Measurements from ENCODE around the gene RAB36. TPM values are rescaled to one million over a fixed set of nuclear protein-coding genes. Genes with fewer than 3 reads are reported as not detected.

RAB36 gene
- total RNA-seq, 1 donor = 1.1 TPM

GRCh38 chr22:23197836-23198235 lies 52.6 kb downstream of the RAB36 start:
- DNase-seq (ENCODE audit: low read depth in 2 of 3, low spot score in 2 of 3) = no peak

- DNase-seq (ENCODE audit: low read depth in 2 of 3, low spot score in 2 of 3) = no peak
Measured at GRCh38 chr22:23199159-23199558, 53.9 kb downstream of the RAB36 start.

DNA sequence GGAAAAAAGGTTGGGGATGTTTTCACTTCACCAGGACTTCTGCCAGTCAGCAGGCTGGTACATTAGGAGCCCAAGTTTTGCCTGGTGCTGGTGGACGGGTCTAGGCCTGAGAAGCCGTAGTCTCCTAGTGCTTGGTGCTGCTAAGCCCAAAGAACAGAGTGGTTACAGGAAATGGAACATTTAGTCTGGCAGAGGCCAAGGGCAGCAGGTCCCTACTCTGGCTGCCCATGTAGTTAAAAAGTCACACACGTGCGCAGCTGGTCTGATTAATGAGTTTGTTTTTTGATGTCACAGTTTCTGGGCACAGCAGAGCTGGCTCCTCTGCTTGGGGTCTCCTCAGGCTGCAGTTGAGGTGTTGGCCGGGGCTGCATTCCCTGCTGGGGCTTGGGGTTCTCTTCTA lies 55.6 kb downstream of the RAB36 start:
- DNase-seq (ENCODE audit: low read depth in 2 of 3, low spot score in 2 of 3) = no peak

DNA sequence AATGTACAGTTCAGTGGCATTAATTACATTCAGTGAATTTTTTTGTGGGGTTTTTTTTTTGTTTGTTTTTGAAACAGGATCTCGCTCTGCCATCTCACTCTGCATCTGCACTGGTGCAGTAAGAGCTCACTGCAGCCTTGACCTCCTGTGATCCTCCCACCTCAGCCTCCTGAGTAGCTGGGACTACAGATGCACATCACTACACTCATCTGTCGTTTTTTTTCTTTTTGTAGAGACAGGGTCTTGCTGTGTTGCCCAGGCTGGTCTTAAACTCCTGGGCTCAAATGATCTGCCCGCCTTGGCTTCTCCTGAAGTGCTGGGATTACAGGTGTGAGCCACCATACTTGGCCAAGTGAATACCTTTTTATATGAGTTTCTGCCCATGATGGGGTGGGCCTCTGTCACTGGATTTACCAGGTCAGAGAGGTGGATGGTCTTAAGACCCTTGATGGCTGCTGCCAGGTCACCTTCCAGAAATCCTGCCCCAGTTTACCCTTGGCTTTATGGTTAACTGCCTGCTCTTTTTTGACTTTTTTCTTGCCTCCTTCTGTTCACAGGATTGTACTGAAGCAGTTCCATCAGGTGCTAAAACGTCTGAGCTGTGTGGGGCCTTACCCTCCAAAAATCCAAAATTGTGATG lies 57.7 kb downstream of the RAB36 start:
- no peak for DNase-seq (ENCODE audit: low read depth in 2 of 3, low spot score in 2 of 3)

- DNase-seq (ENCODE audit: low read depth in 2 of 3, low spot score in 2 of 3) = no peak
Measured at GRCh38 chr22:23203452-23204124, 58.3 kb downstream of the RAB36 start.

DNA sequence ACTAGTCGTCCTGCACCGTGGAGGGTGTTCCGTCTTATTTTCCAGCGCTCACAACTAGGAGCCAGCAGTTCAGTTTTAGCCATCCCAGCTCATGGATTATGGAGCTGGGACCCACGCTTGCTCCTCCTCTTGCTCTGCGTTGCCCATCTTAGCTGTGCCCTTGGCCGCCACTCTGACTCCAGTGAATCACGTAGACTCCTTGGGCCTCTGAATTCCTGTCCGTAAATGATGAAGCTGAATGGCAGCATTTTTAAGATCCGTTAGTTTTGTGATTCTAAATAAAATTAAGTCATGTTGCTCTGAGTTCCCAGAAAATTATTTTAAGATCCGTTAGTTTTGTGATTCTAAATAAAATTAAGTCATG lies 58.8 kb downstream of the RAB36 start:
- no peak for DNase-seq (ENCODE audit: low read depth in 2 of 3, low spot score in 2 of 3)

- no peak for DNase-seq (ENCODE audit: low read depth in 2 of 3, low spot score in 2 of 3)
Measured at GRCh38 chr22:23204541-23205157, 59.4 kb downstream of the RAB36 start.

GRCh38 chr22:23205339-23206049 lies 60.2 kb downstream of the RAB36 start:
- no peak for DNase-seq (ENCODE audit: low read depth in 2 of 3, low spot score in 2 of 3)

GRCh38 chr22:23206915-23207314 lies 61.6 kb downstream of the RAB36 start:
- no peak for DNase-seq (ENCODE audit: low read depth in 2 of 3, low spot score in 2 of 3)

DNA sequence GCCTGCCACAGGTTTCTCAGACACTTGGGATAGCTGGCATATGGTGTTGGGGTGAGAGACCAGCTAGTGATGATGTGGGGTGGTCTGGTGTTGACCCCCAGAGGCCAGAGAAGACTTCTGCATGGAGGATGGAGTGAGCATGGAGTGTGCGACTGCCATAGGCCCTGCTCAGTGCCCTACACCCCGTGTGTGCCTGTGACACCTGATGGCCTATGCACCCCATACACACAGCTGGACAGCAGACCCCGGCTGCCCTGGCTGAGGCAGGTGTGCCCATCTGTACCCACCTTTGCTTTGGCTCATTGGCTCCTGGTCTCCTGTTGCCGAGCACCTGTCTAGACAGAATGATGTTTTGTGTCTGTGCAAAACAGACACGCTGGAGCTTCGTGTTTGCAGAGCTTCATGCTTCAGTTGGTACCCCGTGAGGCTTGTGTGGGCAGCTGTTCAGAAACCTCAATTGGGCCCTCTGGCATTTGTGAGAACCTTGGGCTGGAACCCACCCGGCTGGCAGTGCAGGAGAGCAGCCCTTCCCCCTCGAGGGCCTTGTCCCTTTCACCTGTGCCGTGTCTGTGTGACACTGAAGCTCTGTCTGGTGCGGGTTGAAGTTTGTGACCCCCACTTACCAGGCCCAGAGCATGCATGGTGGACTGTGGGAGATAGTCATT lies 62.6 kb downstream of the RAB36 start:
- no peak for DNase-seq (ENCODE audit: low read depth in 2 of 3, low spot score in 2 of 3)

DNA sequence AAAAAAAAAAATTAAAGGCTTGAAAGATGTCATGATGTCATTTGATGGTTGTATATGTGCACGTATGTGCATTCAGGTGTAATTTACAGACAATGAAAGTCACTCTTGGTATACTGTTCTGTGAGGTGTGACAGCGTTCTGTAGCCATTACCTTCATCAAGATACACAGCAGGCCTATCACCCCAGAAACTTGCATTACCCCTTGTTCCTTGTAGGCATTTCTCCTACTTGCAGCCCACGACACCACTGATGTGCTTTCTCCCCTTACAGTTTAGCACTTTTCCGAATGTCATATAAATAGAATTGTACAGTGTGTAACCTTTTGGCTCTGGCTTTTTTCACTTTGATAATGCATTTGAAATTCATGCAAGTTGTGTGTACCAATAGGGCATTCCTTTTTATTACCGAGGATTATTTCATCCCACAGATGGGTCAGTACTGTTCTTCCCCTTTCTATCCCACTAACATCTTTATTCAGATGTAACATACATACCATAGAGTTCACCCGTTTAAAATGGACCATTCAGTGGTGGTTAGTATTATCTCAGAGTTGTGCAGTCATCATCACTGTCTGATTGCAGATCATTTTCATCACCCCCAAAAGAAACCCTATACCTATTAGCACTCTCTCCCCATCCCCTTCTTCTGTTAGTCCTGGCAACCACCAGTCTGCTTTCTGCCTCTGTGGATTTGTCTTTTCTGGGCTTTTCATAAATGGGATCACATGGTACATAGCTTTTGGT lies 65.3 kb downstream of the RAB36 start:
- no peak for DNase-seq (ENCODE audit: low read depth in 2 of 3, low spot score in 2 of 3)

- DNase-seq (ENCODE audit: low read depth in 2 of 3, low spot score in 2 of 3) = no peak
Measured at GRCh38 chr22:23211622-23212021, 66.3 kb downstream of the RAB36 start.

DNA sequence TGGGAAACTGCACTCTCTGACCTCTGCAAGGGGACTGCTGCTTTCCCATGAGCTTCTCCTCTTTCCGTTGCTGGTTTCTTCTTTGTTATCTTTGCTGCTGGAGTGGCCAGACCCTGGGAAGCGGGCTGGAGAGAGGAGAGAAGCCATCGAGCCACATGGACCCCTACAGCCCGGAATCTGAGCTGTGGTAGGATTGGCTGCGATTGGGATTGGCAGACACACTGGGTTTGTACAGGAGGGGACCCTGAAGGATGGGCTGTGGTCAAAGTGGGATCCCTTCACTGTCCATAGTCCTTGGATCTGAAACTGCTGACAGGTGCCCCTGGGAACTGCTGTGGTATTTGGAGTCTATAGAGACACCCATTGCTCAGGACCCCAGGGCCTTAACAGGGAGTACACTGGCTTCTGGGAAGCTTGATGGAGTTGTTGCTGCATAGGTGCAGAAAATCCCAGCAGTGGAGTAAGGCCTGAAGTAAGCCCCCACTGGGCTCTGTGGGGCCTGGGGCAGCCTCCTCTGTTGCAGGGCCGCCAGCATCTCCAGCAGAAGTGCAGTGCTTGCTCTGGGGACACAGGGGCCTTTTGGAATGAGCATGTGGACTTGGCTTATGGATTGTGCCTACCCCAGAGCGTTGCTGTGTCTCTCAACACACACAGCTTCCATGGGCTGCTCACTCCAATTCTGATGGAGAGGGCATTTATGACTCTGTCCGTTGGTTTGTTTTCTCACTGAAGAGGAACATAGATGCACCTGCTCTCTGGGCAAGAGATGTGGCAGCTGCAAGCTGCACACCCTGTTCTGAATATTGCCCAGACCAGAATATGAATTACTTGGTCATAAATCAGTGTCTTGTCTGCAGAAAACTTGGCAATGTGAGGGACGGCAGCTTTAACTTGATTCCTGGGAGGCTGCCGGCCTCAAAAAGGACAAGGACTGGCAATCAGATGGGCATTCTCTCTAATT lies 67.1 kb downstream of the RAB36 start:
- peak in 1 of 3 donors; percentile 68 for DNase-seq (ENCODE audit: low read depth in 2 of 3, low spot score in 2 of 3)

- no peak for DNase-seq (ENCODE audit: low read depth in 2 of 3, low spot score in 2 of 3)
Measured at GRCh38 chr22:23213022-23213555, 67.8 kb downstream of the RAB36 start.

- DNase-seq (ENCODE audit: low read depth in 2 of 3, low spot score in 2 of 3) = no peak
Measured at GRCh38 chr22:23213581-23214334, 68.5 kb downstream of the RAB36 start.
